Measurements from ENCODE around the gene C10orf71. TPM values are rescaled to one million over a fixed set of nuclear protein-coding genes. Genes with fewer than 3 reads are reported as not detected.

Gene C10orf71
- total RNA-seq, 1 donor from 2014 or later: not detected

GRCh38 chr10:49365675-49366415 is 66.9 kb downstream of the C10orf71 start:
- TF ChIP-seq, protein P1, sequence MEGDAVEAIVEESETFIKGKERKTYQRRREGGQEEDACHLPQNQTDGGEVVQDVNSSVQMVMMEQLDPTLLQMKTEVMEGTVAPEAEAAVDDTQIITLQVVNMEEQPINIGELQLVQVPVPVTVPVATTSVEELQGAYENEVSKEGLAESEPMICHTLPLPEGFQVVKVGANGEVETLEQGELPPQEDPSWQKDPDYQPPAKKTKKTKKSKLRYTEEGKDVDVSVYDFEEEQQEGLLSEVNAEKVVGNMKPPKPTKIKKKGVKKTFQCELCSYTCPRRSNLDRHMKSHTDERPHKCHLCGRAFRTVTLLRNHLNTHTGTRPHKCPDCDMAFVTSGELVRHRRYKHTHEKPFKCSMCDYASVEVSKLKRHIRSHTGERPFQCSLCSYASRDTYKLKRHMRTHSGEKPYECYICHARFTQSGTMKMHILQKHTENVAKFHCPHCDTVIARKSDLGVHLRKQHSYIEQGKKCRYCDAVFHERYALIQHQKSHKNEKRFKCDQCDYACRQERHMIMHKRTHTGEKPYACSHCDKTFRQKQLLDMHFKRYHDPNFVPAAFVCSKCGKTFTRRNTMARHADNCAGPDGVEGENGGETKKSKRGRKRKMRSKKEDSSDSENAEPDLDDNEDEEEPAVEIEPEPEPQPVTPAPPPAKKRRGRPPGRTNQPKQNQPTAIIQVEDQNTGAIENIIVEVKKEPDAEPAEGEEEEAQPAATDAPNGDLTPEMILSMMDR (conservative IDR thresholded peaks at IDR 0.05): no peak
- DNase-seq (ENCODE audit: low read depth, low spot score): no peak
- Mint-ChIP-seq H3K4me3 (no peak overlapping the region), H3K27me3 (ENCODE audit: low read depth) (peaks cover 8% of the 10 kb centered on the region), H3K36me3 (ENCODE audit: low read depth) (no peaks in the 10 kb centered on the region), H3K4me1 (no peaks in the 10 kb centered on the region), H3K9me3 (no peaks in the 10 kb centered on the region), H3K27ac (ENCODE audit: unreplicated experiment) (no peak overlapping the region)

DNA sequence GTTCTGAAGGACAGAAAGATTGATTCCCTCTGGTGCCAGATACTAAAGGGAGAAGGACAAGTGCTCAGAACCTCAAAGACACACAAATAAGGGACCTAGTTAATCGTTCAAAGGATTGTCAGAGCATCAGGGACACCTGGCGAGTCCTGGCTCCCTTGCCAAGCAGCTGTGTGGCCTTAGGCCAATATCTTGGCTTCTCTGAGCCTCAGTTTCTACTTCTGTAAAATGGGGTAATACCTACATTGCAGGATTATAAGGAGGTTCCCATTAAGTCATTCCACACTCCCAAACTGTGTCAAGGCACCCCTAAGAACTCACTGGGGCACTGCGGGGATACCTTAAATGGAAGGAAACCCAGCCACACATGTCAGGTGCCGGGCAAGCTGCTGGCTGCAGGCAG is 67.5 kb downstream of the C10orf71 start:
- Mint-ChIP-seq H3K27ac (ENCODE audit: unreplicated experiment) (no peak overlapping the region), H3K4me3 (no peak overlapping the region), H3K27me3 (ENCODE audit: low read depth) (peaks cover 11% of the 10 kb centered on the region), H3K36me3 (ENCODE audit: low read depth) (no peaks in the 10 kb centered on the region), H3K9me3 (no peaks in the 10 kb centered on the region), H3K4me1 (no peaks in the 10 kb centered on the region)
- DNase-seq (ENCODE audit: low read depth, low spot score): no peak
- TF ChIP-seq, protein P1 (conservative IDR thresholded peaks at IDR 0.05): no peak

DNA sequence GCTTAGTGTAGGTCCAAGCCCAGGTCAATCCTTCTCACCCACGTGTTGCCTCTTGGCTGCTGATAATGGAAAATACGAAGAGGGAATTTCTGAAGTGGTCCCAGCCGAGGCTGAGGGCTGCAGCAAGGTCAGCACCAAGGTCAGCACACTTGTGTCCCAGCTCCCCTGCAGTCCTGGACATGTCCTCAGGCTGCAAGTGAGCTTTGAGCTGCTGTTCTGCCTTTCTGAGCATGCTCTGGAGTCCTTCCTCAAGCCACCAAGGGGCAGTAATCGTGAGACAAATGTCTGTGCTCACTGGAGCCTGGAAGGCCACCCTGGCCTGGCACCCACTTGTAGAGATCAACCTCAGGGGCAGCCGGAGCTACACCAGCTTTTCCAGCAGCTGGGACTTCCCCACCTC is 68.6 kb downstream of the C10orf71 start:
- no peak for DNase-seq (ENCODE audit: low read depth, low spot score)
- Mint-ChIP-seq H3K36me3 (ENCODE audit: low read depth) (no peaks in the 10 kb centered on the region), H3K27me3 (ENCODE audit: low read depth) (peaks cover 20% of the 10 kb centered on the region), H3K27ac (ENCODE audit: unreplicated experiment) (no peak overlapping the region), H3K4me1 (no peaks in the 10 kb centered on the region), H3K4me3 (no peak overlapping the region), H3K9me3 (no peaks in the 10 kb centered on the region)
- TF ChIP-seq, protein P1 (conservative IDR thresholded peaks at IDR 0.05): no peak

- DNase-seq (ENCODE audit: low read depth, low spot score): no peak
- TF ChIP-seq, protein P1 (conservative IDR thresholded peaks at IDR 0.05): no peak
- H3K9me3 Mint-ChIP-seq: no peaks in the 10 kb centered on the region
- no peak overlapping the region for H3K27ac Mint-ChIP-seq (ENCODE audit: unreplicated experiment)
- no peak overlapping the region for H3K4me3 Mint-ChIP-seq
- peaks cover 22% of the 10 kb centered on the region for H3K27me3 Mint-ChIP-seq (ENCODE audit: low read depth)
- no peaks in the 10 kb centered on the region for H3K4me1 Mint-ChIP-seq
- H3K36me3 Mint-ChIP-seq (ENCODE audit: low read depth): no peaks in the 10 kb centered on the region
Observed at GRCh38 chr10:49368256-49368655, 69.3 kb downstream of the C10orf71 start.

- TF ChIP-seq, protein P1 (conservative IDR thresholded peaks at IDR 0.05): no peak
- DNase-seq (ENCODE audit: low read depth, low spot score): no peak
- H3K9me3 Mint-ChIP-seq: no peaks in the 10 kb centered on the region
- no peaks in the 10 kb centered on the region for H3K4me1 Mint-ChIP-seq
- peaks cover 30% of the 10 kb centered on the region for H3K27me3 Mint-ChIP-seq (ENCODE audit: low read depth)
- no peak overlapping the region for H3K4me3 Mint-ChIP-seq
- H3K27ac Mint-ChIP-seq (ENCODE audit: unreplicated experiment): no peak overlapping the region
- H3K36me3 Mint-ChIP-seq (ENCODE audit: low read depth): no peaks in the 10 kb centered on the region
Observed at GRCh38 chr10:49369216-49370162, 70.5 kb downstream of the C10orf71 start.
